Measurements from ENCODE around the gene F11R. TPM values are rescaled to one million over a fixed set of nuclear protein-coding genes. Genes with fewer than 3 reads are reported as not detected.

The F11R gene
- total and polyA plus RNA-seq, 2 donors (not counting 3 experiments of a cell fraction or from before 2014, with no cell fraction given), result 97.0 to 124 TPM

DNA sequence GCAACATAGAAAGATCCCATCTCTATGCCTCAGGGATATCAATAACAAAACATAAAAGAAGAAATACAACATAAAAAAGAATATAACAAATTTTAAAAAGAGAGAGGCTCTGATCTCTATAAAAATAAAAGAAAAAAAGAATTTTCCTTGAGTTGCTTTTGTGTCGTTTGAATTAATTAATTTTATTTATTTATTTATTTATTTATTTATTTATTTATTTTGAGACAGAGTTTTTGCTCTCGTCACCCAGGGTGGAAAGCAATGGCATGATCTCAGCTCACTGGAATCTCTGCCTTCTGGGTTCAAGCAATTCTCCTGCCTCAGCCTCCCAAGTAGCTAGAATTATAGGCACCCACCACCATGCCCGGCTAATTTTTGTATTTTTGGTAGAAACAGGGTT is 8.5 kb downstream of the F11R start:
- Histone ChIP-seq H3K9me3 (replicated peaks; ENCODE audit: control insufficient read depth, insufficient read depth, low read length) (no peaks in the 10 kb centered on the region), H3K36me3 (ENCODE audit: control insufficient read depth in 2 of 2, extremely low read depth in 1 of 2, insufficient read depth in 2 of 2, low read length in 2 of 2) (no peaks in the 10 kb centered on the region), H4K20me1 (replicated peaks; ENCODE audit: control insufficient read depth, extremely low read depth, insufficient read depth, low read length) (no peaks in the 10 kb centered on the region), H3K9ac (replicated peaks; ENCODE audit: extremely low read depth, insufficient read depth, low read length) (peak overlapping the region; percentile 84), H3K79me2 (ENCODE audit: control insufficient read depth, insufficient read depth, low read length) (peaks cover 21% of the 10 kb centered on the region), H3K9me1 (replicated peaks; ENCODE audit: control insufficient read depth, extremely low read depth, insufficient read depth, low read length) (no peaks in the 10 kb centered on the region), H3K27ac (ENCODE audit: insufficient read depth, low read depth, low read length) (peak overlapping the region; percentile 99), H3K4me1 (ENCODE audit: control insufficient read depth, extremely low read depth, insufficient read depth, low read length) (peaks cover 28% of the 10 kb centered on the region), H3K4me2 (ENCODE audit: insufficient read depth, low read length) (no peak overlapping the region), H3K27me3 (ENCODE audit: control insufficient read depth in 2 of 2, insufficient read depth in 2 of 2, low read length in 2 of 2) (no peaks in the 10 kb centered on the region), H3K4me3 (replicated peaks in 1 of 3; ENCODE audit: insufficient read depth in 1 of 3, low read depth in 1 of 3, low read length in 3 of 3) (no peak overlapping the region), H2AFZ (ENCODE audit: low read depth, low read length) (no peak overlapping the region)
- DNase-seq (ENCODE audit: low read depth, low spot score) (no peak), FAIRE-seq (no peak)
- TF ChIP-seq FOS (IDR thresholded peaks at IDR 0.05; ENCODE audit: borderline replicate concordance, insufficient read depth, low read length) (no peak), EZH2 (IDR thresholded peaks at IDR 0.05; ENCODE audit: borderline replicate concordance, low read depth, low read length, severe bottlenecking) (no peak), CTCF (IDR thresholded peaks at IDR 0.05; ENCODE audit: extremely low read depth in 1 of 2, insufficient read depth in 1 of 2, low read depth in 1 of 2, low read length in 2 of 2) (no peak)
- ChIA-PET CTCF (interaction anchor here (1.5 to 6.4 kb wide), 2 partner anchors 15 to 28 kb away, joined by 5 to 86 read pairs; no protein-coding TSS in a partner anchor), POLR2A (interaction anchor here (1.6 kb wide), 1 partner anchor 15 kb away, joined by 10 read pairs; no protein-coding TSS in a partner anchor)
- intact Hi-C loops (cut with micrococcal nuclease) (no loop called here), dilution Hi-C loops (cut with MboI; ENCODE audit: extremely low pct_ligation_motif_present, low sequenced_read_pairs) (no loop called here)
- no TSS peak for BruUV-seq (replicated peaks)

GRCh38 chr1:161009602-161010211 is 11.2 kb downstream of the F11R start:
- ChIA-PET POLR2A (no interaction called here), CTCF (interaction anchor here (6.4 kb wide), 1 partner anchor 12 kb away, joined by 86 read pairs; no protein-coding TSS in a partner anchor)
- no TSS peak for BruUV-seq (replicated peaks)
- Histone ChIP-seq H3K4me1 (ENCODE audit: control insufficient read depth, extremely low read depth, insufficient read depth, low read length) (peaks cover 25% of the 10 kb centered on the region), H2AFZ (ENCODE audit: low read depth, low read length) (no peak overlapping the region), H3K36me3 (ENCODE audit: control insufficient read depth in 2 of 2, extremely low read depth in 1 of 2, insufficient read depth in 2 of 2, low read length in 2 of 2) (no peaks in the 10 kb centered on the region), H3K9ac (replicated peaks; ENCODE audit: extremely low read depth, insufficient read depth, low read length) (no peak overlapping the region), H3K79me2 (ENCODE audit: control insufficient read depth, insufficient read depth, low read length) (peaks cover 28% of the 10 kb centered on the region), H3K4me2 (ENCODE audit: insufficient read depth, low read length) (no peak overlapping the region), H3K9me1 (replicated peaks; ENCODE audit: control insufficient read depth, extremely low read depth, insufficient read depth, low read length) (no peaks in the 10 kb centered on the region), H3K27ac (ENCODE audit: insufficient read depth, low read depth, low read length) (no peak overlapping the region), H3K4me3 (replicated peaks in 1 of 3; ENCODE audit: insufficient read depth in 1 of 3, low read depth in 1 of 3, low read length in 3 of 3) (no peak overlapping the region), H4K20me1 (replicated peaks; ENCODE audit: control insufficient read depth, extremely low read depth, insufficient read depth, low read length) (no peaks in the 10 kb centered on the region), H3K27me3 (ENCODE audit: control insufficient read depth in 2 of 2, insufficient read depth in 2 of 2, low read length in 2 of 2) (no peaks in the 10 kb centered on the region), H3K9me3 (replicated peaks; ENCODE audit: control insufficient read depth, insufficient read depth, low read length) (no peaks in the 10 kb centered on the region)
- FAIRE-seq (no peak), DNase-seq (ENCODE audit: low read depth, low spot score) (no peak)
- intact Hi-C loops (cut with micrococcal nuclease) (no loop called here), dilution Hi-C loops (cut with MboI; ENCODE audit: extremely low pct_ligation_motif_present, low sequenced_read_pairs) (no loop called here)
- TF ChIP-seq CTCF (IDR thresholded peaks at IDR 0.05; ENCODE audit: extremely low read depth in 1 of 2, insufficient read depth in 1 of 2, low read depth in 1 of 2, low read length in 2 of 2), result no peak
- no peak for TF ChIP-seq EZH2 (IDR thresholded peaks at IDR 0.05; ENCODE audit: borderline replicate concordance, low read depth, low read length, severe bottlenecking)
- no peak for TF ChIP-seq POLR2AphosphoS5 (IDR thresholded peaks at IDR 0.05; ENCODE audit: insufficient read depth, low read depth, low read length)
- TF ChIP-seq, protein P1, sequence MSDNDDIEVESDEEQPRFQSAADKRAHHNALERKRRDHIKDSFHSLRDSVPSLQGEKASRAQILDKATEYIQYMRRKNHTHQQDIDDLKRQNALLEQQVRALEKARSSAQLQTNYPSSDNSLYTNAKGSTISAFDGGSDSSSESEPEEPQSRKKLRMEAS (IDR thresholded peaks at IDR 0.05; ENCODE audit: insufficient read depth, insufficient read length), result no peak
- no peak for TF ChIP-seq MYC (IDR thresholded peaks at IDR 0.05; ENCODE audit: low read depth, low read length)
- TF ChIP-seq JUN (IDR thresholded peaks at IDR 0.05; ENCODE audit: borderline replicate concordance, insufficient read depth, insufficient read length, low read depth), result no peak
- TF ChIP-seq POLR2A (IDR thresholded peaks at IDR 0.05; ENCODE audit: low read depth, low read length), result no peak
- no peak for TF ChIP-seq FOS (IDR thresholded peaks at IDR 0.05; ENCODE audit: borderline replicate concordance, insufficient read depth, low read length)
- no peak for TF ChIP-seq GATA2 (IDR thresholded peaks at IDR 0.05; ENCODE audit: insufficient read depth, insufficient read length, low read depth, low read length)
